Pancreas (tissue), 10 donors: ENCODE results near the gene ZNF649. TPM values are rescaled to one million over a fixed set of nuclear protein-coding genes. Genes with fewer than 3 reads are reported as not detected.

Source experiments
- ATAC-seq, 4 donors: fragments of 200-7000 bp; cut with Tn5 transposase; one replicate each; pipeline versions ENCODE4 v1.8.0 to v1.9.1; 2020; ENCODE audit warnings: mild to moderate bottlenecking in 4 of 4, moderate library complexity in 4 of 4
- DNase-seq, 6 donors: peaks; one replicate each; pipeline ENCODE4 v3.0.0-alpha.2; 2020
- FAIRE-seq: peaks from 2 replicates; lab custom pipeline; 2012; peaks lifted over from hg19 to GRCh38; lab: Jason Lieb, UNC
- H3K27ac ChIP-seq, 4 donors: fragments of 200-600 bp; sonication (generic); 1 replicate in 3 of 4; 2 replicates in 1 of 4; pipeline versions ENCODE4 v1.5.0 to v1.8.0; 2020
- H3K27me3 ChIP-seq, 4 donors: fragments of 200-600 bp; one replicate each; pipeline ENCODE4 v1.8.0; 2021
- H3K36me3 ChIP-seq, 3 donors: fragments of 200-600 bp; sonication (generic) in 1 of 3; one replicate each; pipeline versions ENCODE4 v1.5.0 to v1.8.0; 2020 to 2021
- H3K4me1 ChIP-seq, 3 donors: fragments of 200-600 bp; one replicate each; pipeline ENCODE4 v1.8.0; 2021
- H3K4me3 ChIP-seq, 4 donors: fragments of 200-600 bp; sonication (generic) in 2 of 4; one replicate each; pipeline versions ENCODE4 v1.5.0 to v1.8.0; 2020 to 2021
- H3K9me3 ChIP-seq, 4 donors: fragments of 200-600 bp; one replicate each; pipeline ENCODE4 v1.8.0; 2021
- WGBS, 2 donors: extraction: QIAGEN DNeasy Blood & Tissue Kit; methylation state at CpG; one replicate each; pipeline ENCODE4 v1.1.7; 2013; 5-methylcytosine and 5-hydroxymethylcytosine counted together
- intact Hi-C, 3 donors: fragments of 100-400 bp; cut with DNase I; formaldehyde crosslinking; loops; one replicate each; pipeline versions ENCODE4 v1.11.1 to v1.14.2; 2022
- polyA plus RNA-seq, 2 donors: library from polyadenylated mRNA; stranded (reverse); fragments of 200-250 nt; gene quantifications; one replicate each; pipeline ENCODE4 v1.2.3, GENCODE V29; 2013
- total RNA-seq, 6 donors: library from RNA; stranded (reverse); fragmentation: NEBNext Ultra II Directional in 4 of 6; extraction: Animal tissue kit (Norgen Biotek cat#: 25700) in 4 of 6; gene quantifications; one replicate each; pipeline versions ENCODE4 v1.2.1 to v1.2.4, GENCODE V29; 2021 to 2023
- TF ChIP-seq, protein P1 (sequence below), 4 donors: fragments of 200-600 bp; sonication (generic) in 3 of 4; IDR thresholded peaks; one replicate each; pipeline versions ENCODE4 v1.5.0 to v1.8.0; 2021; ENCODE audit warnings: antibody characterized with exemption in 4 of 4
- donor health status: healthy with polysubstance abuse.
- donor health status: DM: no; HTN: no; CAD: no; lungs with moderate emphysema.
- donor health status: DM: no; HTN: no; CAD: no.
- donor health status: control.
- donor health status: control.
- donor health status: Bipolar disorder and iron deficiency.
- donor health status: DM: yes; HTN: yes; CAD: no.
- donor health status: DM: no; HTN: no; CAD: no.
- donor health status: DM: no; HTN: no; CAD: no.
- donor health status: DM: yes; HTN: yes; CAD: no.

ZNF649 gene
- total and polyA plus RNA-seq, 8 donors = 1.9 to 7.7 (median 4.4) TPM

GRCh38 chr19:51887522-51888498 lies 17.0 kb downstream of the ZNF649 start, which contains the start of gene ZNF577:
Gene ZNF577, minus strand, starts transcription at chr19:51887951. Its CDS starts 7,569 bp downstream, at chr19:51880382.
- ATAC-seq (peak; percentile 98 to 100 (median 99)), DNase-seq (peak; percentile 84 to 95 (median 90)), FAIRE-seq (peak; percentile 5)
- intact Hi-C loops = no loop called here
- TF ChIP-seq, protein P1, sequence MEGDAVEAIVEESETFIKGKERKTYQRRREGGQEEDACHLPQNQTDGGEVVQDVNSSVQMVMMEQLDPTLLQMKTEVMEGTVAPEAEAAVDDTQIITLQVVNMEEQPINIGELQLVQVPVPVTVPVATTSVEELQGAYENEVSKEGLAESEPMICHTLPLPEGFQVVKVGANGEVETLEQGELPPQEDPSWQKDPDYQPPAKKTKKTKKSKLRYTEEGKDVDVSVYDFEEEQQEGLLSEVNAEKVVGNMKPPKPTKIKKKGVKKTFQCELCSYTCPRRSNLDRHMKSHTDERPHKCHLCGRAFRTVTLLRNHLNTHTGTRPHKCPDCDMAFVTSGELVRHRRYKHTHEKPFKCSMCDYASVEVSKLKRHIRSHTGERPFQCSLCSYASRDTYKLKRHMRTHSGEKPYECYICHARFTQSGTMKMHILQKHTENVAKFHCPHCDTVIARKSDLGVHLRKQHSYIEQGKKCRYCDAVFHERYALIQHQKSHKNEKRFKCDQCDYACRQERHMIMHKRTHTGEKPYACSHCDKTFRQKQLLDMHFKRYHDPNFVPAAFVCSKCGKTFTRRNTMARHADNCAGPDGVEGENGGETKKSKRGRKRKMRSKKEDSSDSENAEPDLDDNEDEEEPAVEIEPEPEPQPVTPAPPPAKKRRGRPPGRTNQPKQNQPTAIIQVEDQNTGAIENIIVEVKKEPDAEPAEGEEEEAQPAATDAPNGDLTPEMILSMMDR (IDR thresholded peaks at IDR 0.05) = no peak
- peak within 1 kb of the TSS; percentile 49 to 82 (median 80) for H3K27ac ChIP-seq
- peaks cover 9 to 31% (median 11%) of the 10 kb centered on the region in 3 donors for H3K36me3 ChIP-seq
- peak within 1 kb of the TSS; percentile 34 to 71 (median 64) for H3K4me3 ChIP-seq
- no peaks in the 10 kb centered on the region for H3K27me3 ChIP-seq
- H3K4me1 ChIP-seq = no peaks in the 10 kb centered on the region
- H3K9me3 ChIP-seq = peaks cover 0 to 16% (median 3%) of the 10 kb centered on the region in 4 donors
- WGBS, 2 donors = 1 to 3% methylated on average over 56 of the region's 56 CpGs

- WGBS, 2 donors = 88 to 95% methylated on average over 2 of the region's 2 CpGs
- no peak for DNase-seq
- Histone ChIP-seq H3K9me3 (no peaks in the 10 kb centered on the region), H3K27ac (no peak overlapping the region), H3K4me1 (no peaks in the 10 kb centered on the region), H3K27me3 (no peaks in the 10 kb centered on the region), H3K36me3 (peaks cover 0 to 9% (median 8%) of the 10 kb centered on the region in 3 donors), H3K4me3 (no peak overlapping the region)
- intact Hi-C loops = no loop called here
- TF ChIP-seq, protein P1 (IDR thresholded peaks at IDR 0.05) = no peak
- ATAC-seq = no peak
- no peak for FAIRE-seq
Observed at GRCh38 chr19:51884713-51885112, 20.1 kb downstream of the ZNF649 start.

DNA sequence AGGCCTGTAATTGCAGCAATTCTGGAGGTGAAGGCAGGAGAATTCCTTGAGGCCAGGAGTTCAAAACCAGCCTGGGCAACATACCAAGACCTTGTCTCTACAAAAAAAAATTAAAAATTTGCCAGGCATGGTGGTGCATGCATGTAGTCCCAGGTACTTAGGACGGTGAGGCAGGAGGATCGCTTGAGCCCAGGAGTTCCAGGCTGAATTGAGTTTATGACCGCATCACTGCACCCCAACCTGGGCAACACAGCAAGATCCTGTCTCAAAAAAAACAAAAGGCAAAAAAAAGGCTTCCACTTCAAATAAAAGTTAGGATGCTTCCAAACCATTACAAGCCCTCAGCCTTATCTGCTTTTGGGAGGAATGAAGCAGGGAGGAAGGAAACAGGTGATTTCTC lies 22.3 kb downstream of the ZNF649 start:
- Histone ChIP-seq H3K27ac (no peak overlapping the region), H3K9me3 (no peaks in the 10 kb centered on the region), H3K4me1 (no peaks in the 10 kb centered on the region), H3K36me3 (peaks cover 0 to 30% (median 20%) of the 10 kb centered on the region in 3 donors), H3K27me3 (no peaks in the 10 kb centered on the region), H3K4me3 (no peak overlapping the region)
- no peak for DNase-seq
- intact Hi-C loops = no loop called here
- WGBS, 2 donors = 97 to 98% methylated on average over 3 of the region's 3 CpGs
- no peak for ATAC-seq
- no peak for FAIRE-seq
- TF ChIP-seq, protein P1 (IDR thresholded peaks at IDR 0.05) = no peak

- intact Hi-C loops = no loop called here
- TF ChIP-seq, protein P1 (IDR thresholded peaks at IDR 0.05) = no peak
- ATAC-seq = no peak
Observed at GRCh38 chr19:51873097-51873496, 31.7 kb downstream of the ZNF649 start.

More at GRCh38 chr19:51873097-51873496, 31.7 kb downstream of the ZNF649 start:
- Histone ChIP-seq H3K4me1 (no peaks in the 10 kb centered on the region), H3K9me3 (peaks cover 0 to 13% (median 4%) of the 10 kb centered on the region in 4 donors), H3K36me3 (peaks cover 0 to 61% (median 22%) of the 10 kb centered on the region in 3 donors), H3K27me3 (no peaks in the 10 kb centered on the region), H3K4me3 (no peak overlapping the region), H3K27ac (no peak overlapping the region)
- 98 to 99% methylated on average over 4 of the region's 4 CpGs for WGBS, 2 donors
- FAIRE-seq = no peak
- DNase-seq = no peak
